Measurements from ENCODE around the gene CHTF18.
A peak's percentile ranks its signal among the peaks of the same experiment; 100 is the strongest.
"Not testable (repeated sequence)": the region's sequence is repeated elsewhere in the genome, so short reads cannot be mapped to it uniquely, and the experiment has no call there.

The CHTF18 gene

DNA sequence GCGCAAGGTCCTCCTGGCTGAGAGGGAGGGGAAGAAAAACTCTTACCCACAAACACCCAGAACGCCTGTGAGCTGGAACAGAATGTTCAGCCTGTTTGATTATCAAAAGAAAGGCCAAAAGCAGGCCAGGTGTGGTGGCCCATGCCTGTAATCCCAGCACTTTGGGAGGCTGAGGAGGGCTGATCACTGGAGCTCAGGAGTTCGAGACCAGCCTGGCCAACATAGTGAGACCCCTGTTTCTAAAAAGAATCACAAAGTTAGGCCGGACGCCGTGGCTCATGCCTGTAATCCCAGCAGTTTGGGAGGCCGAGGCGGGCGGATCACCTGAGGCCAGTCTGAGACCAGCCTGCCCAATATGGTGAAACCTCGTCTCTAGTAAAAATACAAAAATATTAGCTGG lies 12.1 kb upstream of the CHTF18 start:
- not testable (repeated sequence) for DNase-seq (ENCODE audit: low read depth)

DNA sequence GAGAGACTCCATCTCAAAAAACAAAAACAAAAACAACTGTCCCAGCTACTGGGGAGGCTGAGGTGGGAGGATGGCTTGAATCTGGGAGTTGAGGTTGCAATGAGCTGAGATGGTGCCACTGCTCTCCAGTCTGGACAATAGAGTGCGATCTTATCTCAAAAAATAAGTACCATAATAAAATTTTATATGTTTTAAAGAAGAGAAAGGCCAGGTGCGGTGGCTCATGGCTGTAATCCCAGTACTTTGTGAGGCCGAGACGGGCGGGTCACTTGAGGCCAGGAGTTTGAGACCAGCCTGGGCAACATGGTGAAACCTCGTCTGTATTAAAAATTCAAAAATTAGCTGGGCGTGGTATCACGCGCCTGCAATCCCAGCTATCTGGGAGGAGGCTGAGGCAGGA lies 11.6 kb upstream of the CHTF18 start:
- DNase-seq (ENCODE audit: low read depth), result no peak

DNA sequence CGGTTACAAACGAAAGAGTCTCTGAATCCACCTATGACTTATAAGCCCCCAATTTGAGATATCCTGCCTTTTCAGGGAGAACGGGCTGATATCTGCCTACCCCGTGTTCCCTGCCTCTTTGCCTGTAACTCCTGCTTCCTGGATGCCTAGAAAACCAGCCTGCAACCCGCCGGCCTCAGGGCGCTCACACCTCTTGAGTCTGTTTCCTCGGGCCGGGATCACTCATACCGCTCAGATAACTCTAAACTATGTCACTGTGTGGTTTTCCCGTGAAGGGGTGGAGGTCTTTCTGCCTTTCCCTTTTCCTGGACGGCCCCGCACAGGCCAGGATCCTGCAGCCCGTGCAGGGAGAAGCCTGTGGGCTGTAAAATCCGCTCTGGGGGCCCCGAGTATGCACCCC lies 10.6 kb upstream of the CHTF18 start:
- no peak for DNase-seq (ENCODE audit: low read depth)

DNA sequence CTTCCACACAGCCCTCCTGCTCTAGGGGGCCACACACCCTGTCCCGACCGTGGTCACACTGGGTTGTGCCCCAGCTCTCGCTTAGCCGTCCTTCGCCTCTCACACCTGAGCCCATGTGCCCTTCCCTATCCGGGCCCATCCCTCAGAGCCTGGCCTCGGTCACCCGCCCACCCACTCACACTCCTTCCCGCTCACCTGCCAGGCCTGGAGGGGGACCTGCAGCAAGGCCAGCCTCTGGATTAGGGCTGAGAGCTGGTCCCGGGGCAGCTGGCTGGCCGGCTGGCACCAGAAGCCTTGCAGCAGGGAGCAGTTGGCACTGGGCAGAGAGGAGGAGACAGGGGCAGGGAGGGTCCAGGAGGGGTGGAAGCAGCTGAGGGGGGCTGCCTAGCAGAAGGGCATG lies 10.0 kb upstream of the CHTF18 start:
- DNase-seq (ENCODE audit: low read depth), result no peak

DNA sequence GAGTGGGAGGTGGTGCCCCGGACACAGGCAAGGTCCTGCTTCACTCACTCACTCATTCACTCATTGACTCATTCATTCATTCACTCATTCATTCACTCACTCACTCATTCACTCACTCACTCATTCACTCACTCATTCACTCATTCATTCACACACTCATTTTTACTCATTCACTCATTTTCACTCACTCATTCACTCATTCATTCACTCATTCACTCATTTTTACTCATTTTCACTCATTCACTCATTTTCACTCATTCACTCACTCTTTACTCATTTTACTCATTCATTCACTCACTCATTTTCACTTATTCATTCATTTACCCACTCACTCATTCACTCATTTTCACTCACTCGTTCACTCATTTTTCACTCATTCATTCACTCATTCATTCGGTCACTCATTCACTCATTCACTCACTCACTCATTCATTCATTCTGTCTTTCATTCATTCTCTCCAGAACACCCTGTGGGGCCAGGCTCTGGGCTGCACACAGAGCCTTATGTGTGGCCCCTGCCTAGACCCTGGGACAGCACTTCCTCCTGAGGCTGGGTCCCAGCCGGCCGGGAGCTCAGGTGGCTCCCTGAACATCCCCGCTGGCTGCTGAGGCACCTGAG lies 9.4 kb upstream of the CHTF18 start:
- no peak for DNase-seq (ENCODE audit: low read depth)

DNA sequence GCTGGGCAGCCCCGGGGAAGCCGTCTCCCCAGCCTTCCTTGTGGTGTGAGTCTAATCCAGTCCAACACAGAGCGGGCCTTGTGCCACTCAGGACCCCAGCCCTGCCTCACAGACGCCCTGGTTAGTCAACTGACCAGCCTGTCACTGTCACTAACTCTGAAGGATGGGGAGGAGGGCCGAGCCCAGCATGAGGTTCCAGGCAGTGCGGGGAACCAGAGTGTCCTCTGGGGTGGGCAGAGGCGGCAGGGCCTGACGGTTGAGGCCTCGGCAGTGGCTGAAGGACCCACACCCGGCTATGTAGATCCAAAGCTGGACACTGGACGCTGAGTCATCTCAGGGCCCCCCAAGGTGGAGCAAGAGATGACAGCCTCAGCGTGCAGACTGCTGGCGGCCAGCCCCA lies 8.9 kb upstream of the CHTF18 start:
- DNase-seq (ENCODE audit: low read depth), result no peak

DNA sequence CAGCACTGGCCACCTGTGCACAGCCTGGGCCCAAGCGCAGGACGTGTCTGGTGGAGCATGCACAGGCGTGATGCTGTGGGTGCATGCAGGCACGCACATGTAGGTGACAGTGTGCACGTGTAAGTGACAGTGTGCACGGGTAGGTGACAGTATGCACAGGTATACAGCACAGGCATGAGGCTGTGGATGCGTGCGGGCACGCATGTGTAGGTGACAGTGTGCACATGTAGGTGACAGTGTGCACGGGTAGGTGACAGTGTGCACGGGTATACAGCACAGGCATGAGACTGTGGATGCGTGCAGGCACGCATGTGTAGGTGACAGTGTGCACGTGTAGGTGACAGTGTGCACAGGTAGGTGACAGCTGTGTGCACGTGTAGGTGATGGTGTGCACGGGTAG lies 8.1 kb upstream of the CHTF18 start:
- DNase-seq (ENCODE audit: low read depth), result no peak

DNA sequence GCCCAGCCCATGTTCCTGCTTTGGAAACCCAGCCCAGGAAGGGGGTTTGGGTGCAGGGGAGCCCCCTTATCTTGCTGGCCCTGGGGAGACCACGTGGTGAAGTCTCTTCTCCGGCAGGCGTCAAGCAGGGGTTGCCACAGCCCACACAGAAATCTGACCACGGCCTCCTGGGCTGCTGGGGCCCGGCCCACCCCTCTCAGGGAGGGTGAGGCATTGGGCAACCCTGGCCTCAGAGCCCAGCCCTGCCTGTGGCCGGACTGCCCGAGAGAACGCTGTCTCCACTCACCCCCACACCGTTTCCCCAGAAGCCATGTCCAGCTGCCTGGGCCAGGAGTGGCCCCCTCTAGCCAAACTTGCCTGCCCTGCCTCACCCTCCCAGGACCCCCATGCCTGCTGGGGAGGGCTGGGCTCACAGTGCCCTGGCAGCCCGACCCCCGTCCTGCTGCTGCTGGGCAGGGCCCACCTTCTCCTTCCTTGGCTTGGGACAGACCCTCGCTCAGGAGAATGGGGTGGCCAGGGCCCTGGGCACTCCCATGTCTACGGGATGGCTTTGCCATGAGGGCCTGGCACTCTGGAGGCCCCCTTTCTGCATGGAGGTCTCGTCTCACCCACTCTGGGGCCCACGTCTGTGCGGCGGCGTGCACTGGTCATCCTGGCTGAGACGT lies 6.9 kb upstream of the CHTF18 start:
- DNase-seq (ENCODE audit: low read depth), result no peak

DNA sequence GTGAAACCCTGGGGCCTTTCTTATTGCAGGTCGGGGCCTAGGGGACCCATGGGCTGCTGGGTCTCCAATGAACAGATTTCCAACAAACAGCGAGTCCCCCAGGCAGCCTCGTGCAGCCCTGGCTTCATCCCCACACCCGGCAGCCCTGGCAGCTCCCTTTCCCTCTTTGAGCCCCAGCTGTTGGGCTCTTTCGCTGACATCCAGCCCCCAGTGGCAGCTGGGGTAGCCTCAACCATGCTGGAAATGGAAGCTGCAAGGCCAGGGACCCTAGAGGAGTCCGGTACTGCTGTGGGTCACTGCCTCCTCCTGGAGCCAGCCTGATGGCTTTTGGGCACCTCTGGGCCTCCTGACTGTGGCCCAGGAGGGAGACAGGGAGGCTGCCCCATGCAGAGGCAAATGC lies 6.2 kb upstream of the CHTF18 start:
- DNase-seq (ENCODE audit: low read depth), result no peak

DNA sequence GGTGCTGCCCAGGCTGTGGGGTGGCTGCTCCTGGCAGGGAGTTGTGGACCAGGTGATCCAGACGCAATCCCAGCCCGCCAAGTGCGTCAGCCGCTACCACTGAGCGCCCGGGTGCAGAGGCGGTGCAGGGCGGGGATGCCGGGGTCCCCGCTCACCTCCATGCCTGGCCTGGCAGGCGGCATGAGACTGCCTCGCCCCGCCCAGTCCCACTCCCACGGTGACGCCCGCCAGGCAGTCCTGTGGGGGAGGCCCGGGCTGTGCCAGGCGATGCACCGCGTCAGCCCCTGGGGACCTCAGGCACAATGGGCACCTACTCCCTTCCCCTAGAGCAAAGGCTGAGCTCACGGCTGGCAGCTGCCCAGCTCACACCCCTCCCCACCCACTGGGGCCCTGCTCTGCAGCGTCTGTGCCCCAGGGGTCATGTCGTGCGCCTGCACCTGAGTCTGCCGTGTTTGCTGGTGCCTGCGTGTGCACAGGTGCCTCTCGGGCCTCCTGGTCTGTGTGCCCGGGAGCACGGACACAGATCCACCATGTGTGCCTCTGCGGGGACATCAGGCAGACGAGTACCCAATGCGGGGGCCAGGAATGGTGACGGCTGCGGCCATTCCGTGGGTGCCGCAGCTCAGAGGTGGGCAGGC lies 5.5 kb upstream of the CHTF18 start:
- no peak for DNase-seq (ENCODE audit: low read depth)

DNA sequence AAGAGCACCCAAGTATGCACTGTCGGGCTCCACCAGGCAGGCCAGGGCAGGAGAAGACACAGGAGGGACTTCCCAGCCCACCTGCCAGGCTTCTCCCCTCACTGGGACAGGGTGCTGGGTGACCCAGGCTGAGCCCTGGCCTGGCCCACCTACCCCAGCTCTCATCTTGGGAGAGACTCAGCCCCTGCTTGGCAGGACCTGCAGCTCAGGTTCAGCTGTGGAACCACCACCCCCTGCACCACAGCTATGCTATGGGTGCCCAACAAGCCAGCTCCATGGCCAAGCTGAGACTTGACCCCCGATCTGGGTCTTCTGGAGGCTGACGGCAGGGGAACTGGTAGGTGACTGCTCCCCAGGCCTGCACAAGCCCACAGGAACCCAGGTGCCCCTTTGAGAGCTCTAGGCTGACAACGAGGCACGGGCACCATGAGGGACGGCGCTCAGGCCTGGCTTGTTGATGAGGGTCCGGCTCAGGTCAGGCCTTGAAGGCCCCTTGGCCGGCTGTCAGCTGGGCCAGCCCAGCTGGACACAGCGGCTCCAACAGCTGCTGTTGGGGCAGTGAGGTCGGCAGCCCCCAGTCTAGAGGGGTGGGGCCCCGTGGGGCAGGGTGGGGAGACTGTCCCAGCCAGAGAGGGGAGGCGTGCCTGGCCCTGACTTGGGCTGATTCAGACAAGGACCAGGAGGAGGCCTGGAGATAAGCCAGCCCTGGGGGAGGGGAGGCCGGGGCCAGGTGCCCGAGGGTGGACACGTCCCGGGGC lies 4.8 kb upstream of the CHTF18 start:
- no peak for DNase-seq (ENCODE audit: low read depth)

DNA sequence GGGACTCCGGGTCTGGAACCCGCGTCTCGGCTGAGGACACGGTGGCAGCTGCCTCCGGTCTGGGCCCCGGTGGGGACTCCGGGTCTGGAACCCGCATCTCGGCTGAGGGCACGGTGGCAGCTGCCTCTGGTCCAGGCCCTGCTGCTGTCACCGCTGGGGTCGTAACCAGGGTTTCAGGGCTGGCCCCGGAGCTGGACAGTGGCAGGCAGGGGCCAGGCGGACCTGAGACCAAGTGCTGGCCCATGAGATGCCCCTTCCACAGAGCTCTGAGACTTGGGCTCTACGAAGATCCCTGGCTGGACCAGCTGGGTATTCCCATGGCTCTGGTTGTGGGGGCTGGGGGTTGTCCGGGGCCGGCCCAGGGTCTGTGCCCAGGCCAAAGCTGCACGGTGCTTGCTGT lies 4.0 kb upstream of the CHTF18 start:
- DNase-seq (ENCODE audit: low read depth), result no peak

DNA sequence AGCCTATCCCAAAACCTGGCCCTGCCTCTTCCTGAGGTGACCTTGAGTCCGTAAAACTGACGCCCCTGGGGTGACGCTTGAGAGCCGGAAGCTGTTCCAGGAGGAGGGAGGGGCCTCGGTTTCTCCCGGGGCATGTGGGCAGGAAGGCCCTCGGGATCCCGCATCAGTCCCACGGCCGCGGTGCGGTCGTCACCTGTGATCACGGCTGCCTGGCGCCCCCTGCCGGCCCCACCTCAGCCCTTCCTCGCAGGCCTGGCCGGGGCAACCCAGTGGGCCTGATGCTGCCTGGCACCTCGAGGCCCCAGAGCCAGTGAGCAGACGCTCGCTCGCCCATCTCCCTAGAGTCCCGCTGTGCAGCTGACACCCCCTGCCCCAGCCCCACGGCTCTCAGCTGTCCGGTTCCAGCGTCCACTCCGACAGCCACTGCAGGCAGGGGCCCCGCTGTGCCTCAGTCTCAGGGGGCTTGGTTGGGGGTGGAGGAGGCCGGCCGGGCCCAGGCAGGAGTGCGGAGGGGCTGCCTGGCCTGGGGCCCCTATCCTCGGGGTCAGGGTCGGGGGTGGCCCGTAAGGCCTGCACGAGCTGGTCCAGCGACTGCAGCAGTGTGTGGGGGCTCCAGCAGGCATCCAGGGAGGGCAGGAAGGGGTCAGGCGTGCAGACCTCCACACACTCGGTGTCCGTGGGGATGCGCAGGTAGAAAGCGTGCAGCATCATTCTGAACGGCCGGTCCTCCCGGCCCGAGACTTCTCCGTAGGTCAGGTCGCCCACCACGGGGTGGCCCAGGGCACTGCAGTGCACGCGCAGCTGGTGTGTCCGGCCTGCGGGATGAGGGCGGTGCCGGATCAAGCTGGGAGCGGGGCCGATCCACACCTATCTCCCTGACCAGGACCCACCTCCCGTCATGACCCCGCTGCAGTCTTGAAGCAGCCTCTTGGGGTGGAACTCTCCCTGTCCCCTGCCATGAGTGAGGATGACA lies 2.6 kb upstream of the CHTF18 start:
- DNase-seq (ENCODE audit: low read depth), result peak; percentile 71

DNA sequence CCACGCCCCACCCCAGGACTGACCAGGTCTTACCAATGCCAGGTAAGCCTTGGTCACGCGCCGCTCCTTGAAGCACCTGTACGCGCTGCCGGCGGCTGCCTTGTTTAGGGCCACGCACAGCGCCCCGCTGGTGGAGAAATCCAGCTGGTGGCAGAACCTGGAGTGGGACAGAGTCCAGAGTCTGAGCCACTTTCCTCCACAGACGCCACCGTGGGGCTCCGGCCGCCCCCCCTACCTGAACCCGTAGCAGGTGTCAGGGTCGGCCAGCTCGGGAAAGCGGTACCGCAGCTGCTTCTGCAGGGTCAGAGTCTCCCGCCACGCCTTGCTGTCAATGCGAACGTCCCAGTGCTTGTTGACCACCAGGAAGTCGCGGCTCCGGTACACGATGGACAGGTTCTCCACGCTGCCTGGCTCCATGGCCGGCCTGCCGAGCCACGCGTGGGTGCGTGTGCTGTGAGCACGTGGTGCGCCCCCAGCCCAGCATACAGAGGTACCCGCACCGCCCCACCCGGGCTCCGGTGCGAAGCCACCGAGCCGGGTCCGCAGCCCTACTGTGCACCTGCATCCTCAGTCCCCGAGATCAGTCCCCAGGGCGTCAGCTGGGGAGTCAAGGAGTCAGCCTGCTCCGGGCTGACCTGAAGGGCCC lies 976 bp upstream of the CHTF18 start:
- no peak for DNase-seq (ENCODE audit: low read depth)

DNA sequence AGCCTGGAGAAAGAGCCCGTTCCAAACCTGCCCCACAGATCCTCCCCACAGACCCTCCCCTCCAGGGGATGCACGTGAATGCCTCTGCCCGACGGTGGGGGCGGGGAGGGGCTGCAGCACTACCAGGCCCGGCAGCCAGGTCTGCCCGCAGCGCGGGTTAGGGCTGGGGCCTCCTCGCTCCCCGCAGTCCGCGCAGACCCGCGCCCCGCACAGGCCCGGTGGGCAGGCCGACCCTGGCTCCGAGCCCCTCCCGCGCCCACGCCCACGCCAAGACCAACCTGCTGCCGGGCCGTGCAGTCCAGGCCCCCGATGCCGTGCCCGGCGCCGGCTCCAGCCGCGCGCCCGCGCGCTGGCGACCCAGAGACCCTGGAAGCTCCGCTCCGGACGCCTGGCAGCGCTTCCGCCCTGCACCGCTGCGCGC lies 432 bp upstream of the CHTF18 start, which contains the start of gene RPUSD1:
RPUSD1 (minus strand) TSS at position 404 of the 421 bp plus-strand sequence. CDS start 644 bp downstream, outside the sequence.
- no peak for DNase-seq (ENCODE audit: low read depth)

DNA sequence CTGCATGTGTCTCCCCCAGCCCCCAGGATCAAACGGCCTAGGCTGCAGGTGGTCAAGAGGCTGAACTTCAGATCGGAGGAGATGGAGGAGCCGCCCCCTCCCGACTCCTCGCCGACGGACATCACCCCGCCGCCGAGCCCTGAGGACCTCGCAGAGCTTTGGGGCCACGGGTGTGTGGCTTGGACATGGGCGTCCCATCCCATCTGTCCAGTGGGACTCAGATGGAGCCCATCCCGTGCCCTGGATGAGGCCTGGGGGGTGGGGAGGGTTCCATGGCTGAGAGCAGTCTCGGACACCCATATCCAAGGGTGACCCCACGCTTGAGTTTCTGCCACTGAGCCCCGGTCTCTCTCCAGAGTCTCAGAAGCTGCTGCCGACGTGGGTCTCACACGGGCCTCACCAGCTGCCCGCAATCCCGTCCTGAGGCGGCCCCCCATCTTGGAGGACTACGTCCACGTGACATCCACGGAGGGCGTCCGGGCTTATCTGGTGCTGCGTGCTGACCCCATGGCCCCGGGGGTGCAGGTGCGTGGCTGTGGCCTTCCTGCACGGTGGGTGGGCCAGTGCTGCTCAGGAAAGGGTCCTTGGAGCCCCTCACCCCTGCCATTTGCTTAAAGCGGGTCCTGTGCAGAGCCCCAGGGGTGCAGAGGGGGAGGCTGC lies 901 bp downstream of the CHTF18 start:
- no peak for DNase-seq (ENCODE audit: low read depth)

DNA sequence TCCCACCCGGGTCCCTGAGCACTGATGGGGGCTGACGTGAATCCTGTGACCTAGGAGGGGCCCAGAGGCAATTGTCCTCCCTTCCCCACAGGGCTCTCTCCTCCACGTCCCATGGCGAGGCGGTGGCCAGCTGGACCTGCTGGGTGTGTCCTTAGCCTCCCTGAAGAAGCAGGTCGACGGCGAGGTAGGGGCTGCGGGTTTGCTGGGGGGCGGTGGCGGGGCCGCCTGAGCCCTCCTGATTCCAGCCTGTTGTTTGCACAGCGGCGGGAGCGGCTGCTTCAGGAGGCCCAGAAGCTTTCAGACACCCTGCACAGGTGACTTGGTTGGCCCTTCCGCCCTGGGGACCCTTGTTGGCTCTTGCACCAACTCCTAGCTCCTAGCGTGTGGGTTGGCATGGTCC lies 1.7 kb downstream of the CHTF18 start:
- no peak for DNase-seq (ENCODE audit: low read depth)

DNA sequence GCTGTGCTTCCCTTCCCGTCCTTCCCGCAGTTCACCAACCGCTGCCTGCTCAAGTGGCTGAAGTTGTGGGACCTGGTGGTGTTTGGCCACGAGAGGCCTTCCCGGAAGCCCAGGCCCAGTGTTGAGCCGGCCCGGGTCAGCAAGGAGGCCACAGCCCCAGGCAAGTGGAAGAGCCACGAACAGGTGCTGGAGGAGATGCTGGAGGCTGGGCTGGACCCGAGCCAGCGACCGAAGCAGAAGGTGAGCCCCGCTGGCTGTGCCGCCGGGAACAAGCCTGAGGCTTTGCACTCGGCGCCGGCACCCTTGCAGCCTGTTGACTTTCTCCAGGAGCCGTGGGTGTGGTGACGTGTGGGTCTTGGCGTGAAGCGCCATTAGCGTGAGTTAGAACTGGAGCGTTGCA lies 2.7 kb downstream of the CHTF18 start:
- DNase-seq (ENCODE audit: low read depth), result no peak

DNA sequence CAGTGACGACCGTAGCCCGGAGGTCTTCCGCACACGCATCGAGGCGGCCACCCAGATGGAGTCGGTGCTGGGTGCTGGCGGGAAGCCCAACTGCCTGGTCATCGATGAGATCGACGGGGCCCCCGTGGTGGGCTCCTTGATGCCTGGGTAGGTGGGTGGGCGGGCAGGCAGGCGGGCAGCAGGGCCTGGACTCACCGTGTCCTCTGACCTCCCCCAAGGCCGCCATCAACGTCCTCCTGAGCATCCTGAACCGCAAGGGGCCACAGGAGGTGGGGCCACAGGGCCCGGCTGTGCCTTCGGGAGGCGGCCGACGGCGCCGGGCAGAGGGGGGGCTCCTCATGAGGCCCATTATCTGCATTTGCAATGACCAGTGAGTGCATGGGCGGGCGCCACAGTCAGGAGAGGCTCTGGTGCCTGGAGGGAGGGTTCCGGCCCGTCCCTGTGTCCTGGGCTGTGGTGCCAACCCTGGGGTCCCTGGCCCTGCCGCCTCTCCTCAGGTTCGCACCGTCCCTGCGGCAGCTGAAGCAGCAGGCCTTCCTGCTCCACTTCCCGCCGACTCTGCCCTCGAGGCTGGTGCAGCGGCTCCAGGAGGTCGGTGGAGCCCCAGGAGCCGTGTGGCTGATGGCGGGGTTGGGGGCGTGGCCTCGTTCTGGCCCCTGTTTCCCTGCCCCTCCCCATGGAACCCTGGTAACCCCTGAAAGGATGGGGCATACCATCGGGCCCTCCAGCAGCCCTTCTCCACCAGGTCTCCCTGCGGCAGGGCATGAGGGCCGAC lies 4.0 kb downstream of the CHTF18 start:
- no peak for DNase-seq (ENCODE audit: low read depth)

DNA sequence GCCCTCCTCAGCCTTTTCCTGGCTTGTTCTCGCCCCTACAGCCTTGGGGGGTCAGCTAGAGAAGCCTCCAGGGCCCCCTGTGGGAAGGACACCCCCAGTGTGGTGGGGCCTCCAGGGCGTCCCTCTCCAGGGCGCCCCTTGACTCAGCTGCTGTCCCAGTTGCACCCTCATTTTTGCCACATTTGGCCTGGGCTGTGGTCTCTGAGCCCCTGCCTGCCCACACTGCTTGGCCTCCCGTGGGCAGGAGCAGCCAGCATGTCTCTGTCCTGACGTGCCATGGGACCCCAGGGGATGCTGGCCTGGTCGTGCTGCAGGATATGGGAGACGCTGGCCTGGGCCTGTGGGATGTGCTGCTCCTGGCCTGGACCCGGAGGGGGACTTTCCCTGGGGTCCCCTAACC lies 5.0 kb downstream of the CHTF18 start:
- no peak for DNase-seq (ENCODE audit: low read depth)

Measured in activated T-cell treated with anti-CD3 and anti-CD28 coated beads for 1 hour (primary cell).